NCI-H2171 treated with DMSO at 0.1 percent for 48 hours (cell line): ENCODE data around the gene FOXS1.
"Not testable (repeated sequence)": the region's sequence is repeated elsewhere in the genome, so short reads cannot be mapped to it uniquely, and the experiment has no call there.

Source experiments
- DNase-seq: peaks from one replicate; lab custom pipeline; 2025; lab: John Stamatoyannopoulos, UW

Gene FOXS1

DNA sequence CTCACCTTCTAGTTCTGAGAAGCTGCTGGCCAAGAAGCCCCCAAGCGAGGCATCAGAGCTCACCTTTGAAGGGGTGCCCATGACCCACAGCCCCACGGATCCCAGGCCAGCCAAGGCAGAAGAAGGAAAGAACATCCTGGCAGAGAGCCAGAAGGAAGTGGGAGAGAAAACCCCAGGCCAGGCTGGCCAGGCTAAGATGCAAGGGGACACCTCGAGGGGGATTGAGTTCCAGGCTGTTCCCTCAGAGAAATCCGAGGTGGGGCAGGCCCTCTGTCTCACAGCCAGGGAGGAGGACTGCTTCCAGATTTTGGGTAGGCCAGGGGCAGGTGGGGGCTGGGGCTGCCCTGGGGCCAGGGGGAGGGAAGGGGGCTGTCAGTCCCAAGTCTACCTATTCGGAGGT is 24.0 kb downstream of the FOXS1 start:
- no peak for DNase-seq

DNA sequence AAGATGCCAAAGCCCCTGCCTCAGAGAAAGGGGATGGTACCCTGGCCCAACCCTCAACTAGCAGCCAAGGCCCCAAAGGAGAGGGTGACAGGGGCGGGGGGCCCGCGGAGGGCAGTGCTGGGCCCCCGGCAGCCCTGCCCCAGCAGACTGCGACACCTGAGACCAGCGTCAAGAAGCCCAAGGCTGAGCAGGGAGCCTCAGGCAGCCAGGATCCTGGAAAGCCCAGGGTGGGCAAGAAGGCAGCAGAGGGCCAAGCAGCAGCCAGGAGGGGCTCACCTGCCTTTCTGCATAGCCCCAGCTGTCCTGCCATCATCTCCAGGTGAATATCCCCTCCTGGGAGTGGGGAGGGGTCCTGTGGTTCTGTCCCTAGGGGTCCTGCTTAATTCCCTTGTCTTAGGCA is 25.2 kb downstream of the FOXS1 start:
- DNase-seq: no peak

DNA sequence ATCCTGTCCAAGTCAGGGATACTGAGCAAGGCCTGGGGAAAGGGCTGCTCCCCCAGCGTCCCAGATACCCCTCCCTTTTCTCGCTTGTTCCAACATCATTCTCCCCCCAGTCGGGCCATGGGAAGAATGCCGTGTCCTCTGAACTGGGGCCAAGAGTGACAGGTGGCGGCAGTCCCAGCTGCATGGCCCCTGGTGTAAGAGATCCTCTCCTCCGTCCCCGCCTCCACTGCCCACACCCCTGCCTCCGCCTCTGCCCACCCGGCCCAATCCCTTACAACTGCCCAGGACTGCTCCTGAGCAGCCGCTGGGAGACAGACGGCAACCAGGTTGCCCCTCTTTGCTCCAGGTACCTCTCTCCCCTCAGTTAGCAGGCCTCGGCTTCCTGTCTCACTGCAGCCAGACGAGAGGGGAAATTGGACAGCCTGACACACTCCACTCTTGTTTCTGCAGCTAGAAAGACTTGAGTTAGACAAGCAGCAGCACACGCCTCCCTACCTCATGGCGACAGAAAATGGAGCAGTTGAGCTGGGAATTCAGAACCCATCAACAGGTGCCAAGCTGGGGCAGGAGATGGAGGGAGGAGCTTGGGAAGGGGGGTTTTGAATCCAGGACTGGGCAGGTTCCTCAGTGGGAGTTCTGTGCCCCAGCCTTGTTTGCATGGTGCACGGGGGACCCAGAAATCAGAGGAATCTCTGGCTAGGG is 26.2 kb downstream of the FOXS1 start, which contains the start of gene MYLK2:
TSS of gene MYLK2 (plus strand) at position 274 of the 702 bp plus-strand sequence. CDS start at position 499, 225 bp downstream.
- no peak for DNase-seq

DNA sequence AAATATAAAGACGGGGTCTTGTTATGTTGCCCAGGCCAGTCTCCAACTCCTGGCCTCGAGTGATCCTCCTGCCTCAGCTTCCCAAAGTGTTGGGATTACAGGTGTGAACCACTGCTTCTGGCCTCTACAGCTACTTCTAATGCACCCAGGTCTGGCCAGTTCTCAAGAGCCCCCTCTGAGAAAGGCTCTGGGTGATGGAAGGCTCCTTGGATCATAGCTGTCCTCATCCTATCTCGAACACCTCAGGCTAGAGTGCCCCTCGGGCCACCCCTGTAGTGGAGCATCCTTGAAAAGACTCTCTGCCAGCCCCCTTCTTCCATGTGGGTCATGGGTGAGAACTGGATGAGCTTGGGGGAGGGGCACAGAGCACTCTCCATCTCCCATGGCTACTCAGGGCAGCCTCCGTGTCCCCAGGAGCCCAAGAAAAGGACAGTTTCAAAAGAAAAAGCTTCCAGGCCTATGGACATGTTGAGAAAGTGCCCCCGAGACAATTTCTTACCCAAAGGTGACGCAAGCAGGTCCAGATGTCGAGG is 27.0 kb downstream of the FOXS1 start:
- DNase-seq: no peak

DNA sequence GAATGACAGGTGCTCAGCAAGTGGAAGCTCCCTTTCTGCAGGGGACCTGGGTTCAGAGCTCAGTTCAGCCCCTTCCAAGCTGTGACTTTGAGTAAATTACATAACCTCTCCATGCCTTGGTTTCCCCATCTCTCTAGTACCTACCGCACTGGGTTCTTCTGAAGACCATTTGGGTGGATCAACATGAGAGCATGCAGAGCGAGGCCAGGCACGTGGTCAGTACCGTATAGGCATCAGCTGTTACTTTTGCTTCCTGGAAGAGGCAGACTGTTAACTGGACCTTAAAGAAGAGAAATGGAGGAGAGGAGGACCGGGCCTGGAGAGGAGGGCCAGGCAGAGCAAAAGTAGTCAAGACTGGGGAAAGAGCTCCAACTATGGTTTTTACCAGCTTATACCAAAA is 27.9 kb downstream of the FOXS1 start:
- no peak for DNase-seq

DNA sequence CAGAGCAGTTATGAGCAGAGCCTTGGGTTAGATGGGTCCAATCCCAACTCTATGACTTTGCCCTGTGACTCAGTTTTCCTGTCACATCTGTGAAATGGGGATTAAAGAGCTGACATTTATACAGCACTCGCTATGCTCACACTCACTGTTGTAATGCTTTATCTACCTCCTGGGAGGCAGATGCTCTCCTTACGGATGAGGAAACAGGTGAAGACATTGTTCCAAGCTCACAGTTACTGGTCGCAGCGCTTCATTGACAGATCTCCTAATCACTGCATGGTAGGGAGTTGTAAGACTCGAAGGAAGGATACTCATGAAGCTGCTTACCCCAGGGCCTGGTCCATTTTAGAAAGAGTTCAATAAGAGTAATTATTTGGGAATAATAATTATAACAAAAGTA is 29.2 kb downstream of the FOXS1 start:
- DNase-seq: peak; percentile 78

DNA sequence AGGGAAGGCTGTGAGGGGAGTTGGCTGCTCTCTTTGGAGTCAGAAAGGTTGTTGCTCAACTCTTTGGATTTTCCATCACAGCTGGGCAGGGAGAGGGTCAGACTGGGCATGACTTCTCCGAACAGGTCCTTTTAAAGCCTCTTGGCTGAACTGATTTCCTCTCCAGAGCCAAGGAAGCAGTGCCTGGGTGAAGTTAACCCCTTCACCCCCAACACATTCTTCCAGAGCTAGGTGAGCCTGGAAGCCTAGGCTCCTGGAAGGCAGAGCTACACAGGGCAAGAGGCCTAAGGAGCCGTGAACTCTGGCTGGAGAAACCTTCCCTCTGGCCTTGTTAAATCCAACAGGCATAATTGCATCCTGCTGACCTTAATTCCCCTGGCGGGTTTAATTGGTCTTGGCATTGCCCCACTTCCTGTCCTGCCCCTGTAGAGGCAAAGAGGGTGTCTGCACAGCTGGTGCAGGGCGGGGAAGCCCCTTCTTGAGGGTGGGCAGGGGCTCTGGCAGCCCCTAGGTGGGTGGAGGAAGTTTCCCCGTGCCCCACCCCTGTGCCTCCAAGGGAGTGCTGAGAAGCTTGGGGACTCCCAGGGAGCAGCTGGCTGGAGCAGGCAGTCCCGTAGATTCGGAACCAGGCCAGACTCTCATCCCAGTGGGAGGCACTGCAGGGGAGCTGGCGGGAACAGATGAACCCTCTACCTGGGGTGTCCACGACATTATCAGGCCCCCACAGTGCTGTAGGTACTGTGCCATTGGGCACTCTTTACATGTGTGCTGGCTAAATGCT is 29.8 kb downstream of the FOXS1 start:
- peak; percentile 20 for DNase-seq

DNA sequence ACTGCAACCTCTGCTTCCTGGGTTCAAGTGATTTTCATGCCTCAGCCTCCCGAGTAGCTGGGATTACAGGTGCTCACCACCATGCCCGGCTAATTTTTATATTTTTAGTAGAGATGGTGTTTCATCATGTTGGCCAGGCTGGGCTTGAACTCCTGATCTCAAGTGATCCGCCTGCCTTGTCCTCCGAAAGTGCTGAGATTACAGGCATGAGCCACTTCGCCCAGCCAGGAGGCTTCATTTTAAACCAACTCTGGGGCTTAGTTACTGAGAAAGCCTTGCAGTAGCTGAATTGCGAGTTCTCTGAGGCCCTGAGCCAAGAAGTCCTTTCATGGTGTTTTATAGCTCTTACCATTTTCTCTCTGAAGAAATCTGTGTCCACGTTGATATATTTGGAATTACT is 31.3 kb downstream of the FOXS1 start:
- not testable (repeated sequence) for DNase-seq

DNA sequence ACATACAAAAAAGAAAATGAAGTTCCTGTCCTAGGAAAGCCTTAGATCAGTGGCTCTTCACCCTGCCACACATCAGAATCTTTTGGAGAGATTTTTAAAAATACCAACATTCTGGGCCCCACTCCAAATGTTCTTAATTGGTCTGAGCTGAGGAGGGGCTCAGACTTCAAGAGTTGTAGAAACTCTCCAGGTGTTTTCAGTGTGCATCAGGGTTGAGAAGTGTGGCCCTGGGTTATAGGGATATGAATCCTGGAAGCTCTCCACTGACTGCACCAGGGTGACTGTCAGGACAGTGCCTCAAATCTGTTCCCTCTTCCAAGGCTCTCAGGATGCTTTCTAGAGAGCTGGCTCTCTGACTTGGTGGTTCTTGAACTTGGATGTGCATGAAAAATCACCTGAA is 31.8 kb downstream of the FOXS1 start:
- no peak for DNase-seq

DNA sequence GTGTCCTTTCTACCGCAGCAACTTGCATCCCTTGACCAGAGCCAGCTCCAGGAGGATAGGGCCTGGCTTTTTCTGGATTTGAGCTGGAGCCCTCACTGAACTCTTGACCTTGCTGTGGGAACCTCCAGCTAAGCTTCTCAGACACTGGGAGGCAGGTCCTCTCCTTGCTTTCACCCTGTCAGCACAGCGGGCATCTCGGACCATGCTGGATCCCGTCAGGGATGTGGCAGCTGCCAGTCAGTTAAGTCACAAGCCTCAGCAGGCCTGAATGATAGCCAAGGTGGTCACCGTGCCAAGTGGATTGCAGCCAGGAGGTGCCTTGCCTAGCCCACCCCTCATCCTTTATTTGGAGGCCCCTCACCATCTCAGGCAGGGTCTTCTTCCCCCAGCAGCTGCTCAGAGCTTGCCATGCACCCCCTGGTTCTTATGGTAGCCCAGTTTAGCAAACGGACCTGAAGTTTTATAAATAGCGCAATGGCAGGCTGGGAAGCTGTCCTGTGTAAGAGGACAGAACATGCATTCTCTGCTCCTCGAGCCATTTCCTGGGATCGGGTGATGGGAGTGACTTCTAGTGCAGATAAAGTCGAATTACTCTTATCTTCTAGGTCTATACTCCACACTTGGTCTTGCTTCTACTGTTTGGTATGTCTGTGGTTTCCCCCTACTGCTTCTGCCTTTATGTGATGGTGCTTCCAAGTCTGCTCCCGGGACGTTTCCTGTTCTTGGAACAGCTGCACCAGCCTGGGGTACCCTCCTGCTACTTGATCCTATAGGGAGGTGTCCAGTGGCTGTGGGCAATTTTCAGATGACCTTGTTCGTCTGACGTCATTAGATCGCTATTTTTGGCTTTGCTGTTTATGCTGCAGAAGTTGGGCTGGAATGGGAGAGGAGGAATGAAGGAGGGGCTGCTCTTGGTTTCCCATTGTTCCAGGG is 33.3 kb downstream of the FOXS1 start:
- no peak for DNase-seq

DNA sequence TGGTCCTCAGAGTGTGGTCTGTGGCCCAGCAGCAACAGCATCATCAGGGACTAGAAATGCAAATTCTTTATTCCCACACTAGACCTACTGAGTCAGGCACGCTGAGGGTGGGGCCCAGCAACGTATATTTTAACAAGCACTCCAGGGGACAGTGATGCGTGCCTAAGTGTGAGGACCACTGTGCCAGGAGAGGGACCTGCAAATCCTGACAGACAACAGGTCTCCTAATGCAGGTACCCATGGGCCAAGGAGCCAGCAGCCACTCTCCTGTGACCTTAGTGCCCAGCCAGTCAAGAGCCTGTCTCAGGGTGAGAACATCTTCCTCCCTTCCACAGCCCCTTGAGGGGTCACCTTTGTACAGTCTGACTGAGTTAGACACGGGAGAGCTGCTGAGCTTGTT is 34.2 kb downstream of the FOXS1 start:
- DNase-seq: no peak

DNA sequence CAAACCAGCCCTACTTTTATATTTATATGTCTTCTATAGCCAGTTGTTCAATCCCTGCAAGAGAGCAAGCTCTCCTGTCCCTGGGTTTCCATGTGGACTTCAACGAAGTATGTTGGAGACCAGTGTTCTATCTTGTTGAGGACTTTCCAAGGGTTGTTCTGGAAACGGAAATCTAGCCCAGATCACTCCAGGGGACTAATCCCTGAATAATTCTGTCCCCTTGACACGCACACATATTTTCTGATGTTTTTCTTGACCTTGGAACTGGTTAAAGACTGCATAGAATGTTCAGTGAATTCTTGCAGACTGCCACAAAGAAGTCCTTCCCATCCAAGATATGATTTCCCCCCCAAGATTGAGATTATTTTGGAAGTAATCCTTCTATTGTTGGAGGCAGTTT is 35.7 kb downstream of the FOXS1 start:
- no peak for DNase-seq

DNA sequence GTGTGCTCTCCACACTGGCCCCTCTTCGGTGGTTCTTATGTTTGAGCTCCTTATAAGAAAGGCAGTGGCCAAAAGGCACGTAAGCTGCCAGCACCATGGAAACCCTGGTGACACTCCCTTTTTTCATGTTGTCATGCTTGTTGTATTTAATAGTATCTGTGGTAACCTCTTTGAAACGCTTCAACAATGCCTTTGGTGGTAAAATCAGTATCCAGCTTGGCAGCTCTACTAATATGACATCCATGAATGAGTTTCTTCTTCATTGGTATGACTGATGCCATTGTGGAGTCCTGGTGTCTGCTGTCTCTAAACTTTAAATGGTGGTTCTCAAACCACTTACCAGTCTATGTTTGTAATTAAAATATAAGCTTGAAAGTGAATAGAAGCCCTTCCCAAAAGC is 36.9 kb downstream of the FOXS1 start:
- no peak for DNase-seq

DNA sequence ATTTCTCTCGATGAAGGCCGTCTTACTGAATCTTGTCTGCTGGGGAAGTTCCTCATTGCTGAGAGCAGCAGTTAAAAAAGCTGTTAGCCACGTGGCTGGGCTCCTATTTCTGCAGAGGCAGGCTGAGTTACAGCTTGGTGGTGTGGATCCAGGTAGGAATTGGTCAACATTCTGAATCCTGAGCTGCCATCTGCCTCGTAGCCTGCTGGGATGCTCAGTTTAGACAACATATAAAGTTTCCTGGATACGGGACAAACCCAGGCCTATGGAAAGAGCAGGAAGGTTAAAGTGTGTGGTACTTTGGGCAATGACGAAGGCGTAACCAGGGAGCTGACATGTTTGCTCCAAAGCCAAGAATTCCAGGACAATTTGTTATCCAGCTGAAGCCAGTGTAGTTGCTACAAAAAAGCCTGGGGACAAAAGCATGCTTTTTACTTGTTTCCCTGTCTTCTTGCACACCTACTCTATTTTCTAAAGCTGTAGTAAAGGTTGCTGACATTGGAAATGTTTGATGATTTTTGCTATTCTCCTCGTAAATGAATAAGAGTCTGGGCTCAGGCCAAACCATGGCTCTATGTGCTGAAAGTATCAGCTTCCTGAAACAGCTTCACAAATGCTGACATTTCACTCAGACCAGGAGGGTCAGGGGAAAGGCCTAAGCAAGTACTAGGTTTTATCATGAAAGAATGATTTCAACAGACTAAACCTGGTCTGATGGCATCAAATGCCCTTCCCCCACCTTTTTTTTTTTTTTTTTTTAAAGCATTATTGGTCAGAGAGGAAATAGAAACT is 38.6 kb downstream of the FOXS1 start:
- DNase-seq: no peak

DNA sequence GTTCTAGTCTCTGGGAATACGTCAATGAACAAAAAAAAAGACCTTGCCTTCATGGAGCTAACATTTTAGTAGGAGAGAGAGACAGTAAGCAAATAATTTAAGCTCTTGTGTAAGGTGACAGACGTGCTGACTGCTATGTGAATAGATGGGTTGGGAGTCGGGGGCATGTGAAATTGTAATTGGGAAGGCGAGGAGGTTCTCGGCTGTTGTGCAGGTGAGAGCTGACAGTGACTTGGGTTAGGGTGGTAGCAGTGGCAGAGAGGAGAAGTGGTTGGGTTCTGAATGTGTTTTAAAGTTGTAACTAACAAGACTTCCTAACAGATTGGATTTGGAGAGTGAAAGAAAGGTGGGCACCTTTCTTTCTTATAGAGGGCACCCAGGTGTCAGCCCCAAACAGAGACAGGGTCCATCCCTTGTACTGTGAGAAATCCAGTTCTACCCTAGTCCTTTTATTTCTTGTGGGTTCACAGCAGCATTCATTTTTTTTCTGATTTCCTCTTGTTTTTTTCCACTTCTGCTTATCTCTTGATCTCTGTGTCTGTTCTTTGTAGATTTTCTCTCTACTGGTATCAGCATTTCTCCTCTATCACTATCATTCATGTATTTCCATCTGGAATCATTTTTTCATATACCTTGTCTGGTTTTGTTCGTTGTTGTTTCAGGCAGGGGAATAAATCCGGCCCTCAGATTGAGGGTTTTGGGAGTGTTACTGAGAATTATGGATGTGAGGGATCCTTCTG is 41.7 kb downstream of the FOXS1 start:
- DNase-seq: no peak

DNA sequence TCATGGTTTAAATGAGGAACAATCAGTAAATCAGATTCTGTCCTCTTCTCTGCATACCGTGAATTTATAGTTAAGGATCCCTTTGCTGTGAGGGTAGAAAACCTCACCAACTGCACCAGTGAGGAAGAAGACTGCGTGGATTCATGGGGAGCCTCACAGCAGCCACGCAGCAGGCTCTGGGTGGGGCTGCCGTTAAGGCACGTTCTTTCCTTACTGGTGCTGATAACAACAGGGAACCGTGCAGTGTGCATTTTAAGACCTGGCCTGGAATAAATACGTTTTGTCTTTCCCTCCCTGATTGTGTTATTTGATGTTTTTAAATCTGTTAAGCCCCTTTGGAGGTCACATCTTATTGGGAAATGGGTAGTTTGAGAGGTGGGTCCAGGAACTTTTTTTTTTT is 43.9 kb downstream of the FOXS1 start:
- DNase-seq: no peak

DNA sequence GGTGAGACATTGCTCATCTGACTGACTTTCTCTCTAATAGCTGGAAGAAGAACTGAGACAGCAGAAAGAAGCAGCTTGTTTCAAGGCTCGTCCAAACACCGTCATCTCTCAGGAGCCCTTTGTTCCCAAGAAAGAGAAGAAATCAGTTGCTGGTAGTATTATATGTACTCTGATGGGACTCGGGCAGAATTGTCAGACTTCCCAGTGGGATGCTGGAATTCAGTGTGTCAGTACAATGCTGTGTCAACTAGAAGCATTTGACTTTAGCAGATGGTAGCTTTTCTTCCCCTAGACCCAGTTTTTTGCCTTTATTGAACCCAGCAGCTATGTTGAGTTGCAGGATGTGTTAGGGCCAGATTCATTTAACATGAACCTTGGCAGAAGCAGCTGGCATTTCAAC is 48.0 kb downstream of the FOXS1 start:
- DNase-seq: no peak
